H9 (cell line): Measurements from ENCODE around the gene ARHGAP8. TPM values are rescaled to one million over a fixed set of nuclear protein-coding genes. Genes with fewer than 3 reads are reported as not detected.
"Not testable (repeated sequence)": the region's sequence is repeated elsewhere in the genome, so short reads cannot be mapped to it uniquely, and the experiment has no call there.

Source experiments
- DNase-seq: peaks from one replicate; pipeline ENCODE4 v3.0.0-alpha.2; 2017
- H2AFZ ChIP-seq: one replicate; pipeline ENCODE4 v1.6.1; 2013; ENCODE audit warnings: mild to moderate bottlenecking, low read length, control low read depth, moderate library complexity
- H2AK5ac ChIP-seq: 2 replicates; pipeline ENCODE4 v1.6.1; 2013; ENCODE audit warnings: low read length, control low read depth, mixed read lengths; ENCODE audit not compliant: insufficient read length
- H2BK120ac ChIP-seq: one replicate; pipeline ENCODE4 v1.6.1; 2013; ENCODE audit warnings: low read depth, mild to moderate bottlenecking, low read length, control low read depth, inconsistent platforms; ENCODE audit not compliant: poor library complexity, severe bottlenecking
- H2BK12ac ChIP-seq: 2 replicates; pipeline ENCODE4 v1.6.1; 2013; ENCODE audit warnings: low read length, control low read depth, mixed read lengths, low read depth; ENCODE audit not compliant: insufficient read length
- H2BK15ac ChIP-seq: 2 replicates; pipeline ENCODE4 v1.6.1; 2013; ENCODE audit warnings: low read depth, low read length, control low read depth
- H2BK20ac ChIP-seq: one replicate; pipeline ENCODE4 v1.6.1; 2013; ENCODE audit warnings: low read depth, mild to moderate bottlenecking, low read length, control low read depth, inconsistent platforms; ENCODE audit not compliant: poor library complexity, severe bottlenecking
- H2BK5ac ChIP-seq: 2 replicates; pipeline ENCODE4 v1.6.1; 2013; ENCODE audit warnings: low read length, control low read depth, mixed read lengths; ENCODE audit not compliant: insufficient read length
- H3K14ac ChIP-seq: 2 replicates; pipeline ENCODE4 v1.6.1; 2013; ENCODE audit warnings: low read length, control low read depth; ENCODE audit not compliant: insufficient read depth
- H3K18ac ChIP-seq: 2 replicates; pipeline ENCODE4 v1.6.1; 2013; ENCODE audit warnings: low read depth, mild to moderate bottlenecking, mixed read lengths, low read length, control low read depth; ENCODE audit not compliant: insufficient read length
- H3K23ac ChIP-seq: 2 replicates; pipeline ENCODE4 v1.6.1; 2013; ENCODE audit warnings: low read length, control low read depth, mixed read lengths, low read depth; ENCODE audit not compliant: insufficient read length
- H3K23me2 ChIP-seq: 2 replicates; pipeline ENCODE4 v1.6.1; 2013; ENCODE audit warnings: low read depth, mild to moderate bottlenecking, mixed read lengths, low read length, control low read depth; ENCODE audit not compliant: insufficient read length, poor library complexity, severe bottlenecking
- H3K27ac ChIP-seq: 2 replicates; pipeline ENCODE4 v1.5.1; 2013; ENCODE audit warnings: low read length, control low read depth, mixed read lengths, low read depth; ENCODE audit not compliant: insufficient read length
- H3K27me3 ChIP-seq: 2 replicates; pipeline ENCODE4 v1.6.1; 2013; ENCODE audit warnings: low read length, control low read depth, inconsistent platforms; ENCODE audit not compliant: insufficient read depth
- H3K4ac ChIP-seq: 2 replicates; pipeline ENCODE4 v1.6.1; 2013; ENCODE audit warnings: low read depth, mild to moderate bottlenecking, control low read depth, inconsistent platforms, low read length, moderate library complexity
- H3K4me1 ChIP-seq: 2 replicates; pipeline ENCODE4 v1.6.1; 2013; ENCODE audit warnings: low read length, control low read depth, inconsistent platforms; ENCODE audit not compliant: insufficient read depth
- H3K4me2 ChIP-seq: 2 replicates; pipeline ENCODE4 v1.6.1; 2013; ENCODE audit warnings: low read length, control low read depth, mixed read lengths; ENCODE audit not compliant: insufficient read length, insufficient read depth
- H3K56ac ChIP-seq: 2 replicates; pipeline ENCODE4 v1.6.1; 2013; ENCODE audit warnings: low read depth, mild to moderate bottlenecking, mixed read lengths, low read length, control low read depth; ENCODE audit not compliant: insufficient read length
- H3K79me1 ChIP-seq: 2 replicates; pipeline ENCODE4 v1.6.1; 2013; ENCODE audit warnings: low read depth, mild to moderate bottlenecking, moderate library complexity, low read length, control low read depth, inconsistent platforms; ENCODE audit not compliant: insufficient read depth, poor library complexity, severe bottlenecking
- H3K79me2 ChIP-seq: 2 replicates; pipeline ENCODE4 v1.6.1; 2013; ENCODE audit warnings: low read length, control low read depth, inconsistent platforms; ENCODE audit not compliant: insufficient read depth
- H3K9ac ChIP-seq: 2 replicates; pipeline ENCODE4 v1.6.1; 2013; ENCODE audit warnings: low read length, control low read depth, mixed read lengths; ENCODE audit not compliant: insufficient read length; ENCODE audit errors: extremely low read depth
- H3K9me3 ChIP-seq: one replicate; pipeline ENCODE4 v1.6.1; 2013; ENCODE audit warnings: low read depth, low read length, inconsistent platforms; ENCODE audit not compliant: control insufficient read depth
- H3T11ph ChIP-seq: one replicate; pipeline ENCODE4 v1.6.1; 2013; ENCODE audit warnings: mild to moderate bottlenecking, low read length, control low read depth, inconsistent platforms
- H4K20me1 ChIP-seq: one replicate; pipeline ENCODE4 v1.6.1; 2013; ENCODE audit not compliant: control insufficient read depth, insufficient read length, insufficient read depth
- H4K5ac ChIP-seq: 2 replicates; pipeline ENCODE4 v1.6.1; 2013; ENCODE audit warnings: low read depth, mild to moderate bottlenecking, mixed read lengths, low read length, control low read depth; ENCODE audit not compliant: insufficient read length
- H4K8ac ChIP-seq: replicated peaks from 2 replicates; pipeline ENCODE4 v1.6.1; 2013; ENCODE audit warnings: low read length, control low read depth, mixed read lengths, low read depth; ENCODE audit not compliant: insufficient read length
- H4K91ac ChIP-seq: 2 replicates; pipeline ENCODE4 v1.6.1; 2013; ENCODE audit warnings: low read depth, mild to moderate bottlenecking, moderate library complexity, mixed read lengths, low read length, control low read depth; ENCODE audit not compliant: insufficient read length
- H3K27ac Mint-ChIP-seq, 3 experiments: 2 replicates in 2 of 3; 3 replicates in 1 of 3; pipeline ENCODE4 v1.8.0; 2020 to 2021; ENCODE audit warnings: mixed read lengths in 3 of 3, mild to moderate bottlenecking in 1 of 3, moderate library complexity in 1 of 3
- H3K27me3 Mint-ChIP-seq: 2 replicates; pipeline ENCODE4 v1.8.0; 2021; ENCODE audit warnings: low read depth, mild to moderate bottlenecking, moderate library complexity, mixed read lengths
- H3K36me3 Mint-ChIP-seq, 3 experiments: 2 replicates in 2 of 3; 3 replicates in 1 of 3; pipeline ENCODE4 v1.8.0; 2020 to 2021; ENCODE audit warnings: low read depth in 3 of 3, mixed read lengths in 3 of 3; ENCODE audit not compliant: insufficient read depth in 1 of 3
- H3K4me1 Mint-ChIP-seq, 2 experiments: 2 replicates each; pipeline ENCODE4 v1.8.0; 2020; ENCODE audit warnings: mixed read lengths in 2 of 2
- H3K4me3 Mint-ChIP-seq, 2 experiments: 2 replicates in 1 of 2; 3 replicates in 1 of 2; pipeline ENCODE4 v1.8.0; 2020 to 2021; ENCODE audit warnings: mild to moderate bottlenecking in 2 of 2, mixed read lengths in 2 of 2, moderate library complexity in 1 of 2
- H3K9me3 Mint-ChIP-seq, 2 experiments: 2 replicates in 1 of 2; 3 replicates in 1 of 2; pipeline ENCODE4 v1.8.0; 2020; ENCODE audit warnings: mild to moderate bottlenecking in 2 of 2, mixed read lengths in 2 of 2, moderate library complexity in 1 of 2
- WGBS: extraction: QIAGEN DNeasy Blood & Tissue Kit; methylation state at CpG from one replicate; pipeline ENCODE4 v1.1.7; 2013; ENCODE audit warnings: missing lambda C conversion rate, low lambda C conversion rate, mixed read lengths; ENCODE audit not compliant: insufficient read length; ENCODE audit errors: extremely low coverage; 5-methylcytosine and 5-hydroxymethylcytosine counted together
- total RNA-seq: library from RNA; stranded (reverse); gene quantifications from 2 replicates; pipeline ENCODE4 v1.2.1, GENCODE V29; 2021

The ARHGAP8 gene
- total RNA-seq, 1 experiment from 2014 or later, result 35.4 TPM

DNA sequence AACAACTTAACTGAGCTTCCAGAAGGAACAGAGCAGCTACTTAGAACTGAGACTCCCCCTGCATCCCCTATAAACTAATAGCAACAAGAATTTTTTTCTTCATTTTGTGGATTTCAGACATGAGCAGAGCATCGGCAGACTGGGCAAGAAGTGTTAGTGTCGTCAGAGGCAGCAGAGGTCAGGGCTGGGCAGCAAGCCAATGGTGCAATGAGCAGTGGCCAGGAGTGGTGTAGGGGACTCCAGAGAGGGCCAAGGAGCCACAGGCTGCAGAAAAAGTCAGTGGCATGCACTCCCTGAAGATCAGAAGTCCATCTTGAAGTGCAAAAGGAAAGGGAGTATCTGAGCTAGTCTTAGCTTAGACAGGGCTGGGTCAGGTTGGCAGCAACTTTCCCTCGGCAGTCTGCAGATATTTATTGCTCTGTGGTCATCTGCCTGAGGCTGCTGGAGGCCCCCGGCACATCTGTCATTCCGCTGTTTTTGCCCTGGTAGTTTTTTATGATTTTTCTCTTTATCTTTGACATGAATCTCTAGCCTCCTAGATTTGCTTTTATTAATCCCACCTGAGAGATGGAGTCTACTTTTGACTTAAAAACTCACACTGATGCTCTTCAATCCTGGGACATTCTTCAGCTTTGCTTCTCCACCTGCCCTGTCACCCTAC, 152.2 kb downstream of the ARHGAP8 start:
- WGBS, result no CpG with 5 or more reads among the region's 5 CpGs
- H3K27me3 Mint-ChIP-seq, H3K18ac ChIP-seq, DNase-seq, H3K23me2 ChIP-seq, H3K4me3 Mint-ChIP-seq, H4K91ac ChIP-seq, H3K27ac ChIP-seq, H3K14ac ChIP-seq, H2AFZ ChIP-seq, H3K79me1 ChIP-seq, H2BK15ac ChIP-seq, H3K27me3 ChIP-seq, H2BK20ac ChIP-seq, H3K56ac ChIP-seq, H2BK5ac ChIP-seq, H3T11ph ChIP-seq, H4K20me1 ChIP-seq, H4K5ac ChIP-seq, H2AK5ac ChIP-seq, H3K9ac ChIP-seq, H3K4me2 ChIP-seq, H3K4me1 ChIP-seq, H3K4ac ChIP-seq, H4K8ac ChIP-seq, H3K79me2 ChIP-seq, H2BK12ac ChIP-seq, H3K4me1 Mint-ChIP-seq, H3K23ac ChIP-seq, H2BK120ac ChIP-seq, H3K27ac Mint-ChIP-seq: not testable (repeated sequence)
- peaks cover 23 to 24% of the 10 kb centered on the region in 2 experiments for H3K9me3 Mint-ChIP-seq
- peaks cover 11% of the 10 kb centered on the region for H3K9me3 ChIP-seq
- H3K36me3 Mint-ChIP-seq, result peaks cover 66 to 82% (median 69%) of the 10 kb centered on the region in 3 experiments
